Peyer's patch (tissue), 4 donors: Measurements from ENCODE around the gene AMFR.
A peak's percentile ranks its signal among the peaks of the same experiment; 100 is the strongest.

Experiments
- POLR2A ChIP-seq, 2 donors: fragments of 450-650 bp; IDR thresholded peaks; one replicate each; pipeline ENCODE4 v1.5.1; 2017; ENCODE audit warnings: antibody characterized with exemption in 2 of 2, mild to moderate bottlenecking in 2 of 2, moderate library complexity in 2 of 2
- TF ChIP-seq, protein P1 (sequence below), 6 experiments: fragments of 450-650 bp in 4 of 6; fragments of 200-600 bp in 2 of 6; sonication (generic) in 1 of 6; IDR thresholded peaks; one replicate each; pipeline ENCODE4 v1.5.1; 2017 to 2019; ENCODE audit warnings: antibody characterized with exemption in 6 of 6, mild to moderate bottlenecking in 3 of 6, moderate library complexity in 1 of 6

DNA sequence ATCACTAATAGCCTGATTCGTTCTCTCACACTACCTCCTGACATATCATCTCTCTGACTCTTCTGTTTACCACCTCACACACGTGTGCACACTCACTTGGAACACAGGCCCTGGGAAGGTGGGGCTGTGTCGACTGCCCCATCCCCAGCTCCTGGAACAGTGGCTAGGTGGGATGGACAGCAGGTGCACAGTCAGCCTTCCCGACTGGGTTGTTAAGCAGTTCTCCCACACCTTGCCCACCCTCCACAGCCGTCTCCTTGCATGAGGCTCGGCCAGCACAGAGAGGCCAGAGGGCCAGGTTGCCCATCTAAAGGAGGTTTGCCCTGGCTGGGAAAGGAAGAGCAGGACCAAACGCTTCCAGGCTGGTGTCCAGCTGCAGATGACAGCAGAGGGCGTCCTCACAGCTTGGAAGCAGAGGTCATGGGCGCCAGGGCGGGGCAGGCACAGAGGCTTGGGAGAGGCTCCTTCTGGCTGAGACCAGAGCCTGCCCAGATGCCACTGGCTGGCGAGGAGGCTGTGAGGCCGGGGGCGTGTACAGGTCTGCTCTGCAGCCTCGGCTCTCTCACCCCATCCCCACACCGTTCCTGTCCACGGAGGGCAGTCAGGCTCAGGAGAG lies 92.8 kb downstream of the AMFR start:
- TF ChIP-seq, protein P1, sequence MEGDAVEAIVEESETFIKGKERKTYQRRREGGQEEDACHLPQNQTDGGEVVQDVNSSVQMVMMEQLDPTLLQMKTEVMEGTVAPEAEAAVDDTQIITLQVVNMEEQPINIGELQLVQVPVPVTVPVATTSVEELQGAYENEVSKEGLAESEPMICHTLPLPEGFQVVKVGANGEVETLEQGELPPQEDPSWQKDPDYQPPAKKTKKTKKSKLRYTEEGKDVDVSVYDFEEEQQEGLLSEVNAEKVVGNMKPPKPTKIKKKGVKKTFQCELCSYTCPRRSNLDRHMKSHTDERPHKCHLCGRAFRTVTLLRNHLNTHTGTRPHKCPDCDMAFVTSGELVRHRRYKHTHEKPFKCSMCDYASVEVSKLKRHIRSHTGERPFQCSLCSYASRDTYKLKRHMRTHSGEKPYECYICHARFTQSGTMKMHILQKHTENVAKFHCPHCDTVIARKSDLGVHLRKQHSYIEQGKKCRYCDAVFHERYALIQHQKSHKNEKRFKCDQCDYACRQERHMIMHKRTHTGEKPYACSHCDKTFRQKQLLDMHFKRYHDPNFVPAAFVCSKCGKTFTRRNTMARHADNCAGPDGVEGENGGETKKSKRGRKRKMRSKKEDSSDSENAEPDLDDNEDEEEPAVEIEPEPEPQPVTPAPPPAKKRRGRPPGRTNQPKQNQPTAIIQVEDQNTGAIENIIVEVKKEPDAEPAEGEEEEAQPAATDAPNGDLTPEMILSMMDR (IDR thresholded peaks at IDR 0.05) = peak in 3 of 6 experiments; percentile 14 to 46 (median 34)
- no peak for TF ChIP-seq POLR2A (IDR thresholded peaks at IDR 0.05)
